Measurements from ENCODE around the gene CENPM. TPM values are rescaled to one million over a fixed set of nuclear protein-coding genes. Genes with fewer than 3 reads are reported as not detected.

The CENPM gene
- total and polyA plus RNA-seq, 10 of the 15 experiments (the other 5 are each of a cell fraction or from before 2014, with no cell fraction given): 36.7 to 212 (median 74.7) TPM

DNA sequence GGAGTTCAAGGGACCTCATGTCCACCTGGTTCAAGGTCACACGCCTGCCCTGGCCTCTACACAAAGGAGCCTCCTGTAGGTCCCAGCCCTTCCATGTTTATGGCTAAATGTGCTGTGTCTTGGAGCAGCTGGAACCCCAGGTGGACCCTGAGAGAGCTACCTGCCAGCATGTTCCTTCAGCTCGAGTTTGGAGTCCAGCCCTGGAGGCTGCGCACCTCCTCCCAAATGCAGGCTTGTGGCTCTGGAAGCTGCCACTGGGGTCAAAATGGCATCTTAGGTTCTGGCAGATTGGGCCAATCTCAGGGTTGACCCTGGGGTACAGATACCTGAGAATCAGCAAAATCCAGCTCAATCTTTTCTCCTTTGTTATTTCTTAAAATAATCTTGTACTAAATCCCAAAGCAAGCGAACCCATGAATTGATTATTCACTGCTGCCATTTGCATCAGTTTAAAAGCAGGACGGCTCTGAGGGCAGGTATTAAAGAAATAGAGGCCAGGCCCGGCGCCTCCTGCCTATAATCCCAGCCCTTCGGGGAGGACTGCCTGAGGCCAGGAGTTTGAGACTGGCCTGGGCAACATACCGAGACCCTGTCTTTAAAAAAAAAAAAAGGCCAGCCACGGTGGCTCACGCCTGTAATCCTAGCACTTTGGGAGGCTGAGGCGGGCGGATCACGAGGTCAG lies 23.2 kb downstream of the CENPM start:
- CTCF ChIA-PET: interaction anchor here (0.9 to 11.0 kb wide), 11 partner anchors 9 to 227 kb away, joined by 3 to 234 read pairs (median 5); no protein-coding TSS in a partner anchor
- H3K9me3 ChIP-seq (replicated peaks; ENCODE audit: control insufficient read depth, insufficient read depth, low read length): no peaks in the 10 kb centered on the region
- H4K20me1 ChIP-seq (ENCODE audit: control insufficient read depth, insufficient read depth): no peaks in the 10 kb centered on the region
- no peak for DNase-seq (ENCODE audit: low read depth, low spot score)
- no peaks in the 10 kb centered on the region for H3K27me3 ChIP-seq (replicated peaks in 1 of 2; ENCODE audit: control insufficient read depth in 2 of 2, insufficient read depth in 2 of 2, low read length in 1 of 2)
- 0 out of 4 replicates have a peak, but pooled peaks cover 0 to 9% of the 10 kb centered on the region in 2 experiments for H3K36me3 ChIP-seq (ENCODE audit: control insufficient read depth in 2 of 2, insufficient read depth in 2 of 2, low read length in 1 of 2)
- intact Hi-C loops (cut with micrococcal nuclease; ENCODE audit: unreplicated experiment) (loop anchor here (5.0 kb wide), 1 partner anchor 91 kb away; the partner anchor contains the start of gene SREBF2), in situ Hi-C loops (cut with MboI) (no loop called here)
- H3K4me3 ChIP-seq: peak overlapping the region; percentile 58
- H3K79me2 ChIP-seq (ENCODE audit: control insufficient read depth, insufficient read depth, low read length): peaks cover 44% of the 10 kb centered on the region
- H2AFZ ChIP-seq (ENCODE audit: control insufficient read depth, low read depth, low read length): no peak overlapping the region
- H3K9ac ChIP-seq (ENCODE audit: control insufficient read depth, insufficient read depth, low read length): peak overlapping the region; percentile 93
- WGBS (ENCODE audit: insufficient coverage, insufficient replicate concordance, low lambda C conversion rate, missing lambda C conversion rate): 19% methylated on average over 14 of the region's 14 CpGs
- SMC1A ChIA-PET (ENCODE audit: uncharacterized antibody, unreplicated experiment): interaction anchor here (0.9 to 15.4 kb wide), 9 partner anchors 9 to 225 kb away, joined by 3 to 321 read pairs (median 5); partner anchors contain the start of genes CENPM, MEI1, SMIM45 and SREBF2
- H3K4me1 ChIP-seq (ENCODE audit: control insufficient read depth, insufficient read depth, low read length): peaks cover 64% of the 10 kb centered on the region
- H3K27ac ChIP-seq (ENCODE audit: control insufficient read depth, insufficient read depth): peak overlapping the region; percentile 71
- no peak for FAIRE-seq
- RAD21 ChIA-PET (ENCODE audit: unreplicated experiment): interaction anchor here (0.5 to 11.6 kb wide), 20 partner anchors 9 to 513 kb away, joined by 3 to 408 read pairs (median 4); partner anchors contain the start of genes CCDC134, CENPM, MEI1 and SMIM45
- BruUV-seq (replicated peaks): TSS peak; percentile 70
- POLR2A ChIA-PET: interaction anchor here (0.6 to 15.3 kb wide), 19 partner anchors 9 to 571 kb away, joined by 3 to 599 read pairs (median 6); partner anchors contain the start of genes CCDC134, CENPM, SHISA8 and SNU13
- TF ChIP-seq, protein P1, sequence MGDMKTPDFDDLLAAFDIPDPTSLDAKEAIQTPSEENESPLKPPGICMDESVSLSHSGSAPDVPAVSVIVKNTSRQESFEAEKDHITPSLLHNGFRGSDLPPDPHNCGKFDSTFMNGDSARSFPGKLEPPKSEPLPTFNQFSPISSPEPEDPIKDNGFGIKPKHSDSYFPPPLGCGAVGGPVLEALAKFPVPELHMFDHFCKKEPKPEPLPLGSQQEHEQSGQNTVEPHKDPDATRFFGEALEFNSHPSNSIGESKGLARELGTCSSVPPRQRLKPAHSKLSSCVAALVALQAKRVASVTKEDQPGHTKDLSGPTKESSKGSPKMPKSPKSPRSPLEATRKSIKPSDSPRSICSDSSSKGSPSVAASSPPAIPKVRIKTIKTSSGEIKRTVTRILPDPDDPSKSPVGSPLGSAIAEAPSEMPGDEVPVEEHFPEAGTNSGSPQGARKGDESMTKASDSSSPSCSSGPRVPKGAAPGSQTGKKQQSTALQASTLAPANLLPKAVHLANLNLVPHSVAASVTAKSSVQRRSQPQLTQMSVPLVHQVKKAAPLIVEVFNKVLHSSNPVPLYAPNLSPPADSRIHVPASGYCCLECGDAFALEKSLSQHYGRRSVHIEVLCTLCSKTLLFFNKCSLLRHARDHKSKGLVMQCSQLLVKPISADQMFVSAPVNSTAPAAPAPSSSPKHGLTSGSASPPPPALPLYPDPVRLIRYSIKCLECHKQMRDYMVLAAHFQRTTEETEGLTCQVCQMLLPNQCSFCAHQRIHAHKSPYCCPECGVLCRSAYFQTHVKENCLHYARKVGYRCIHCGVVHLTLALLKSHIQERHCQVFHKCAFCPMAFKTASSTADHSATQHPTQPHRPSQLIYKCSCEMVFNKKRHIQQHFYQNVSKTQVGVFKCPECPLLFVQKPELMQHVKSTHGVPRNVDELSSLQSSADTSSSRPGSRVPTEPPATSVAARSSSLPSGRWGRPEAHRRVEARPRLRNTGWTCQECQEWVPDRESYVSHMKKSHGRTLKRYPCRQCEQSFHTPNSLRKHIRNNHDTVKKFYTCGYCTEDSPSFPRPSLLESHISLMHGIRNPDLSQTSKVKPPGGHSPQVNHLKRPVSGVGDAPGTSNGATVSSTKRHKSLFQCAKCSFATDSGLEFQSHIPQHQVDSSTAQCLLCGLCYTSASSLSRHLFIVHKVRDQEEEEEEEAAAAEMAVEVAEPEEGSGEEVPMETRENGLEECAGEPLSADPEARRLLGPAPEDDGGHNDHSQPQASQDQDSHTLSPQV (IDR thresholded peaks at IDR 0.05): no peak
- TF ChIP-seq ZNF687 (IDR thresholded peaks at IDR 0.05): no peak
- TF ChIP-seq HDAC2 (IDR thresholded peaks at IDR 0.05): no peak
- TF ChIP-seq ESRRA (IDR thresholded peaks at IDR 0.05; ENCODE audit: low read length): no peak
- peak; percentile 36 for TF ChIP-seq SMAD1 (IDR thresholded peaks at IDR 0.05; ENCODE audit: low read depth, partially characterized antibody)
- TF ChIP-seq PAX5 (IDR thresholded peaks at IDR 0.05; ENCODE audit: borderline replicate concordance, low read depth, low read length): no peak
- TF ChIP-seq BACH1 (IDR thresholded peaks at IDR 0.05; ENCODE audit: borderline replicate concordance): no peak
- TF ChIP-seq PAX8 (IDR thresholded peaks at IDR 0.05): peak; percentile 94
- TF ChIP-seq POLR2AphosphoS5 (IDR thresholded peaks at IDR 0.05; ENCODE audit: low read length): peak; percentile 48
- TF ChIP-seq JUNB (IDR thresholded peaks at IDR 0.05): no peak
- TF ChIP-seq SKIL (IDR thresholded peaks at IDR 0.05; ENCODE audit: low read depth, poor library complexity, severe bottlenecking): no peak
- no peak for ATAC-seq
- peak overlapping the region; percentile 79 for H3K4me2 ChIP-seq (ENCODE audit: control insufficient read depth, insufficient read depth)

Measured in GM12878 (cell line).